ENCODE data around the gene SPDYE16. TPM values are rescaled to one million over a fixed set of nuclear protein-coding genes. Genes with fewer than 3 reads are reported as not detected.

SPDYE16 gene
- total RNA-seq, 4 donors from 2014 or later: 0.15 to 0.19 TPM; not detected in 2

Other genes starting within 250 kb of the SPDYE16 start
- gene HSPB1, start 240.6 kb downstream of the SPDYE16 start, total RNA-seq: 1,000 to 10,000 TPM; 1,628 to 3,756 (median 2,658) TPM
- gene YWHAG, start 184.3 kb downstream of the SPDYE16 start, total RNA-seq: 10 to 100 TPM; 46.5 to 64.5 (median 56.4) TPM
- under 1 TPM in 3 of 4 donors, not detected in 1; 0.71 to 0.88 (median 0.74) TPM for gene SSC4D, start 133.6 kb downstream of the SPDYE16 start, total RNA-seq
- gene ZP3, start 118.3 kb downstream of the SPDYE16 start, total RNA-seq: 10 to 100 TPM in 1 of 4 donors, 1 to 10 TPM in 3; 2.6 to 11.7 (median 4.0) TPM
- 100 to 1,000 TPM in 1 of 4 donors, 10 to 100 TPM in 3; 48.2 to 103 (median 57.7) TPM for gene DTX2, start 81.6 kb downstream of the SPDYE16 start, total RNA-seq
- gene UPK3B, start 32.7 kb downstream of the SPDYE16 start, total RNA-seq: 1 to 10 TPM; 1.6 to 2.6 (median 2.0) TPM
- 1 to 10 TPM; 2.1 to 6.6 (median 6.0) TPM for gene POMZP3, start 84.0 kb upstream of the SPDYE16 start, total RNA-seq

All from lower leg skin (tissue), 4 donors.